ENCODE measurements around the gene ATP5MG. TPM values are rescaled to one million over a fixed set of nuclear protein-coding genes. Genes with fewer than 3 reads are reported as not detected.

Gene ATP5MG
- total and polyA plus RNA-seq, 2 of the 8 experiments (the other 6 are each of a cell fraction or from before 2014, with no cell fraction given): 237 to 464 TPM

GRCh38 chr11:118415062-118415738 is 13.8 kb downstream of the ATP5MG start:
- CTCF ChIA-PET (ENCODE audit: partially characterized antibody): interaction anchor here (1.4 to 1.5 kb wide), 2 partner anchors 9 to 13 kb away, joined by 5 to 6 read pairs; partner anchors contain the start of gene ATP5MG
- Histone ChIP-seq H4K5ac (ENCODE audit: insufficient read length, low read depth, low read length) (no peak overlapping the region), H3K56ac (replicated peaks; ENCODE audit: insufficient read length, low read depth, low read length) (peak overlapping the region; percentile 7), H3K36me3 (ENCODE audit: control insufficient read depth in 2 of 4, insufficient read depth in 4 of 4, low read length in 3 of 4) (0 out of 8 replicates have a peak, but pooled peaks cover 0 to 2% (median 0%) of the 10 kb centered on the region in 4 experiments), H2AK5ac (ENCODE audit: low read depth, low read length) (no peak overlapping the region), H2BK12ac (ENCODE audit: low read depth, low read length) (no peak overlapping the region), H2BK5ac (ENCODE audit: low read depth, low read length) (peak overlapping the region; percentile 36; the same call in 1 of the 2 replicates), H2BK120ac (replicated peaks; ENCODE audit: low read depth, low read length) (no peak overlapping the region), H3K9me3 (ENCODE audit: insufficient read depth in 2 of 2, low read depth in 1 of 2, low read length in 1 of 2) (no peaks in the 10 kb centered on the region), H3K27me3 (replicated peaks in 1 of 4; ENCODE audit: control insufficient read depth in 3 of 4, extremely low read depth in 1 of 4, insufficient read depth in 3 of 4, low read length in 3 of 4) (no peaks in the 10 kb centered on the region), H3K18ac (ENCODE audit: extremely low read depth, low read length) (no peak overlapping the region), H2AFZ (ENCODE audit: low read length) (no peak overlapping the region), H3K27ac (ENCODE audit: low read depth, low read length) (0 out of 2 replicates have a peak overlapping the region, but pooled peaks have one; percentile 17), H3K4me1 (replicated peaks in 1 of 4; ENCODE audit: control insufficient read depth in 3 of 4, insufficient read depth in 4 of 4, low read length in 3 of 4) (peaks cover 0 to 4% (median 2%) of the 10 kb centered on the region in 4 experiments; a peak in 3 of 7 replicates), H3K9ac (replicated peaks in 1 of 4; ENCODE audit: extremely low read depth in 1 of 4, low read depth in 3 of 4, low read length in 3 of 4) (no peak overlapping the region), H3K23me2 (ENCODE audit: low read depth, low read length) (no peaks in the 10 kb centered on the region), H3K4ac (replicated peaks; ENCODE audit: insufficient read length, low read depth, low read length) (no peak overlapping the region), H2BK15ac (ENCODE audit: low read length) (no peak overlapping the region), H2BK20ac (ENCODE audit: low read length) (no peak overlapping the region), H3K14ac (ENCODE audit: insufficient read length) (no peak overlapping the region), H3K4me3 (ENCODE audit: extremely low read depth in 1 of 4, insufficient read depth in 2 of 4, low read depth in 3 of 4, low read length in 4 of 4) (peak overlapping the region in 1 of 4 experiments; percentile 14; a peak in 1 of 8 replicates), H4K91ac (replicated peaks; ENCODE audit: insufficient read length, low read length) (no peak overlapping the region), H4K20me1 (replicated peaks in 1 of 2; ENCODE audit: control insufficient read depth in 1 of 2, insufficient read depth in 2 of 2, low read length in 2 of 2) (no peaks in the 10 kb centered on the region), H3K79me2 (ENCODE audit: control insufficient read depth in 1 of 2, insufficient read depth in 2 of 2, low read length in 2 of 2) (no peaks in the 10 kb centered on the region), H3K4me2 (ENCODE audit: insufficient read depth in 1 of 2, low read depth in 2 of 2, low read length in 2 of 2) (peak overlapping the region in 1 of 2 experiments; percentile 10; a peak in 2 of 4 replicates), H4K8ac (ENCODE audit: extremely low read depth, insufficient read depth, low read length) (no peak overlapping the region), H3K23ac (ENCODE audit: insufficient read length) (no peak overlapping the region), H3K79me1 (ENCODE audit: low read depth, low read length) (no peaks in the 10 kb centered on the region)
- TF ChIP-seq BCL11A (IDR thresholded peaks at IDR 0.05; ENCODE audit: low read depth in 2 of 2, low read length in 2 of 2): no peak
- no peak for TF ChIP-seq HDAC2 (IDR thresholded peaks at IDR 0.05; ENCODE audit: borderline replicate concordance in 1 of 2, low read depth in 2 of 2, low read length in 2 of 2)
- TF ChIP-seq TAF7 (optimal IDR thresholded peaks at IDR 0.05; ENCODE audit: borderline replicate concordance, low read depth, low read length): no peak
- TF ChIP-seq TAF1 (IDR thresholded peaks at IDR 0.05; ENCODE audit: low read depth, low read length): no peak
- TF ChIP-seq TEAD4 (IDR thresholded peaks at IDR 0.05; ENCODE audit: low read depth, low read length): no peak
- no peak for TF ChIP-seq KDM1A (IDR thresholded peaks at IDR 0.05; ENCODE audit: borderline replicate concordance, low read length)
- TF ChIP-seq SAP30 (IDR thresholded peaks at IDR 0.05; ENCODE audit: insufficient read depth, insufficient replicate concordance, low read length): no peak
- no peak for TF ChIP-seq SP1 (IDR thresholded peaks at IDR 0.05; ENCODE audit: low read depth, low read length)
- TF ChIP-seq KDM5A (IDR thresholded peaks at IDR 0.05; ENCODE audit: low read length): no peak
- TF ChIP-seq RBBP5 (IDR thresholded peaks at IDR 0.05; ENCODE audit: borderline replicate concordance, low read depth, low read length): no peak
- POLR2A ChIA-PET (ENCODE audit: partially characterized antibody): interaction anchor here (0.7 to 1.7 kb wide), 7 partner anchors 10 to 115 kb away, joined by 3 to 16 read pairs (median 3); partner anchors contain the start of genes KMT2A and TMEM25
- no peak for FAIRE-seq
- DNase-seq (ENCODE audit: low read depth in 1 of 2, low spot score in 2 of 2): no peak
- WGBS, 2 experiments (ENCODE audit: extremely low coverage in 1 of 2, insufficient coverage in 1 of 2, insufficient read length in 1 of 2, insufficient replicate concordance in 2 of 2, low coverage in 1 of 2, low lambda C conversion rate in 2 of 2, missing lambda C conversion rate in 1 of 2): 81 to 100% methylated on average over 1 to 8 of the region's 8 CpGs
